Dendritic cell treated with granulocyte-macrophage colony-stimulating factor and Interleukin-4, amounts not matched to agents 40 ng/mL and 50 ng/mL, for 4 days (primary cell): ENCODE results near the gene LAPTM5.

Experiments used
- H3K27ac Mint-ChIP-seq: one replicate; pipeline ENCODE4 v1.8.0; 2022; ENCODE audit warnings: mild to moderate bottlenecking, mixed read lengths
- H3K27me3 Mint-ChIP-seq: one replicate; pipeline ENCODE4 v1.8.0; 2022; ENCODE audit warnings: mild to moderate bottlenecking, mixed read lengths
- H3K36me3 Mint-ChIP-seq: one replicate; pipeline ENCODE4 v1.8.0; 2022; ENCODE audit warnings: low read depth, mixed read lengths
- H3K4me1 Mint-ChIP-seq: one replicate; pipeline ENCODE4 v1.8.0; 2022; ENCODE audit warnings: low read depth, mixed read lengths
- H3K4me3 Mint-ChIP-seq: one replicate; pipeline ENCODE4 v1.8.0; 2022; ENCODE audit warnings: mild to moderate bottlenecking, moderate library complexity, mixed read lengths
- H3K9me3 Mint-ChIP-seq: one replicate; pipeline ENCODE4 v1.8.0; 2022; ENCODE audit warnings: mixed read lengths
- intact Hi-C: fragments of 100-400 bp; cut with micrococcal nuclease; formaldehyde crosslinking; loops from one replicate; pipeline ENCODE4 v1.15.0; 2022

The LAPTM5 gene

DNA sequence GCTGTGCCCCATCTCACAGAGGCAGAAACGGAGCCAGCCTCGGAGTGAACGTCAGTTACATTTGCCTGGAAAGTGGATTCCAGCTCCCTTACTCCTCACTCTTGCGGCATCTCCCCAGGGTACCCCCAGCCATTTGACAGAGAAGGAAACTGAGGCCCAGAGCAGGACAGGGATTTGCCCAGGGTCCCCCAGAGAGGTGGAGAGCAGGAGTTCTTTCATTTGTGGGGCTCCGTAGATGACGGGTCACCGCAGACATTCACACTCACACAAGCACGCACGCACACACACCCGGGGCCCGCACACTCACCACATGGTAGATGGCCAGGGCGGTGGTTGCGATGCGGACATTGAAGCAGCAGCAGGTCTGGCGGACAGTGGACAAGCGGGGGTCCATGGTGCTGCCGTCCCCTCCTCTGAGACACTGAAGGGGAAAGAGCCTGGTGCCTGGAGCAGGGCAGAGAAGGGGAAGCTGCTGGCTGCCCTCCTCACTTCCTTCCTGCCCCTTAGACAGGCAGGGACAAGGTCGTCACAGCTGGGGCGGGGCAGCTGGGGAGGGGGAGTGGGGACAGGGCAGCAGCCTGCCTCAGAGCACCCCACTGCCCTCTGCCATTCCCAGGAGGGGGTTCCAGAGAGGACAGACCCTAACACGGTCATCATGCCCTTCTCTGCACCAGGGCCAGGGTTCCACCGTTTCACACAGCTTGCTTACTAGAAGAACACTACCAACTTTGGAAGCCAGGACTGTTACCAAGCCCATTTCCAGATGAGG is at the start of gene LAPTM5:
TSS of gene LAPTM5 (minus strand) at position 423 of the 769 bp plus-strand sequence. CDS start at position 394, 29 bp downstream.
- peaks cover 88% of the 10 kb centered on the region for H3K4me1 Mint-ChIP-seq
- peak within 1 kb of the TSS; percentile 98 for H3K27ac Mint-ChIP-seq
- H3K9me3 Mint-ChIP-seq = no peaks in the 10 kb centered on the region
- intact Hi-C loops = loop anchor here (2.0 to 5.0 kb wide), 2 partner anchors 21 to 40 kb away; no protein-coding TSS in a partner anchor
- no peaks in the 10 kb centered on the region for H3K27me3 Mint-ChIP-seq
- H3K4me3 Mint-ChIP-seq = peak within 1 kb of the TSS; percentile 95
- peaks cover 30% of the 10 kb centered on the region for H3K36me3 Mint-ChIP-seq

GRCh38 chr1:30806381-30807317 is 49.1 kb upstream of the LAPTM5 start:
- H3K9me3 Mint-ChIP-seq = no peaks in the 10 kb centered on the region
- peaks cover 35% of the 10 kb centered on the region for H3K4me1 Mint-ChIP-seq
- H3K4me3 Mint-ChIP-seq = no peak overlapping the region
- H3K27me3 Mint-ChIP-seq = peaks cover 86% of the 10 kb centered on the region
- H3K36me3 Mint-ChIP-seq = no peaks in the 10 kb centered on the region
- intact Hi-C loops = loop anchor here (5.0 kb wide), 1 partner anchor 36 kb away; no protein-coding TSS in a partner anchor
- H3K27ac Mint-ChIP-seq = no peak overlapping the region

DNA sequence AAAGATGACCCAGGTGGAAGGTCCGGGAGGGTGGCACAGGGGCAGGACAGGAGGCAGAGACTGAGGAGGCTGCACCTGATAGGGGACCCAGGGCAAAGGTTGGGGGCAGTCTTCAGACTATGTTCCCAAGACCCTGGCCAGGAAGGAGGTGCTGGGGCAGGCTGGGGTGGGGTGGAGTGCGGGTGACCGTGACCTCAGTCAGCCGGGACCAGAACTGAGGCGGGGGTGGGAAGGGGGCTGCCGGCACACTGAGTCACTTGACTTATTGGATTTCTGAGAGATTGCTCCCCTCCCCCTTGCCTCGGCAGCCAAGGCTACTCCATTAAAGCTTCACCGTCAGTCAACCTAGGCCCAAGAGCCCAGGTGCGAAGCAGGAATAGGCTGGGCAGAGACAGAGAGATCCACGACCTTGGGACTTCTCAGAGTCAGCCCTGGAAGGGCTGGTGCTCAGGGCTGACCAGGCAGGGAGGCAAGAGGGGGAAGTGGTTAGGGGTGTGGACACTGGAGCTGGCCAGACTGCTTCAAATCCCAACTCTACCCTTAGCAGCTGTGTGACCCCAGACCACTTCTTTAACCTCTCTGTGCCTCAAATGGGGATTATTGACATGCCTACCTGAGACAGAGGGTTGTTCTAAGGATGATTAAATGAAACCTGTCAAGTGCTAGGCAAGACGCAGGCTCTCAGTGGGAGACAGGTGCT is 47.9 kb upstream of the LAPTM5 start:
- intact Hi-C loops = loop anchor here (5.0 kb wide), 1 partner anchor 37 kb away; no protein-coding TSS in a partner anchor
- peak overlapping the region; percentile 13 for H3K27ac Mint-ChIP-seq

DNA sequence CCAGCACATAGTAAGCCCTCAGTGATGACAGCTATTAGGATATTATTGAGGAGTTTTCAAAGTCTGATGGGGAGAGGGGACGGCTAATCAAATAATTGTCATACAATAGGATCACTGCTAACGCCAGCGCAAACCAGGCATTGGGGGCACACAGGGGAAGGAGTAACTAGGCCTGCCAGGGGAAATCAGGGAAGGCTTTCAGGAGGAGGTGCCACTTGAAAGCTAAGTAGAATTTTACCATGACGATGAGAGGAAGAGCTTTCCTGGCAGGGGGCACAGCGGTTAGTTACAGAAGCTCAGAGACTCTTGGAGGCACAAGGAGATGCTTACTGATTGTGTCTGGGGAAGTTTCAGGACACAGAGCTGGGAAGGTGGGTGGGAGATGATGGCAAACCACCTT is 47.2 kb upstream of the LAPTM5 start:
- H3K4me3 Mint-ChIP-seq = no peak overlapping the region
- no peaks in the 10 kb centered on the region for H3K9me3 Mint-ChIP-seq
- H3K27me3 Mint-ChIP-seq = peaks cover 83% of the 10 kb centered on the region
- peaks cover 37% of the 10 kb centered on the region for H3K4me1 Mint-ChIP-seq
- no peaks in the 10 kb centered on the region for H3K36me3 Mint-ChIP-seq
- intact Hi-C loops = loop anchor here (5.0 kb wide), 1 partner anchor 37 kb away; no protein-coding TSS in a partner anchor
- H3K27ac Mint-ChIP-seq = peak overlapping the region; percentile 13

More for the DNA sequence above, 47.9 kb upstream of the LAPTM5 start:
- H3K9me3 Mint-ChIP-seq = no peaks in the 10 kb centered on the region
- peaks cover 86% of the 10 kb centered on the region for H3K27me3 Mint-ChIP-seq
- H3K4me1 Mint-ChIP-seq = peaks cover 39% of the 10 kb centered on the region
- H3K36me3 Mint-ChIP-seq = no peaks in the 10 kb centered on the region
- H3K4me3 Mint-ChIP-seq = no peak overlapping the region

DNA sequence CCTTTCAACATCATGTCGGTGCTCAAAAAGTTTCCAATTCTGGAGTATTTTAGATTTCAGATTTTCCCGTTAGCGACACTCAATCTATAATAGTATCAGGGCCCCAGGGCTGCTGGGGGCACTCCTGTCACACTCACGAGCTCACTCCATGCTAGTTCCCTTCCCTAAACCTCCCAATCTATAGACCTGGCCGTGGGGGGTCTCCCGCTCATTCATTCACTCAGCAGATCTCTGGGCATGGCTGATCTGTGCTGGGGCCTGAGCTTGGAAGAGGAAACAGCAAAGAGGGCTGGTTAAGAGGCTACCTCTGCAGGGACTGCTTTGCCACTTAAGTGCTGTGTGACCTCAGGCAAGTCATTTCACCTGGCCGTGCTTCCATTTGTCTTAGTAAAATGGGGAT is 46.8 kb upstream of the LAPTM5 start:
- peaks cover 83% of the 10 kb centered on the region for H3K27me3 Mint-ChIP-seq
- H3K27ac Mint-ChIP-seq = peak overlapping the region; percentile 13
- intact Hi-C loops = no loop called here
- no peaks in the 10 kb centered on the region for H3K36me3 Mint-ChIP-seq
- H3K4me1 Mint-ChIP-seq = peaks cover 40% of the 10 kb centered on the region
- H3K4me3 Mint-ChIP-seq = no peak overlapping the region
- H3K9me3 Mint-ChIP-seq = no peaks in the 10 kb centered on the region

DNA sequence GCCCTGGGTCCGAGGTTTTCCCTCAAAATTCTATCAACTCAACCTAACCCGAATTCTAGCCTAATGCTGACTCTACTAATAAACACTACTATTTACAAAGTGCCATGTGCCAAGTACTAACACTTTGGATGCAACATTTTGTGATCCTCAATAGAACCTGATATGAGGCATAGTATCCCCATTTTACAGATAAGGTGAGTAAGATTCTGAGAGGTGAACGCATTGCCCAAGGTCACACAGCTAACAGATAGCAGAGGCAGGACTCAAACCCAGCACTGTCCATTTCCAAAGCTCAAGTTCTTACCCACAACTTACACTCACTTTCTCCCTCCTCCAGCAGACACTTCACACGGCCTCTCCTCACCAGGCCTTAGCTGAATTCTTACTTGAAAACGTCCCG is 46.0 kb upstream of the LAPTM5 start:
- intact Hi-C loops = no loop called here

DNA sequence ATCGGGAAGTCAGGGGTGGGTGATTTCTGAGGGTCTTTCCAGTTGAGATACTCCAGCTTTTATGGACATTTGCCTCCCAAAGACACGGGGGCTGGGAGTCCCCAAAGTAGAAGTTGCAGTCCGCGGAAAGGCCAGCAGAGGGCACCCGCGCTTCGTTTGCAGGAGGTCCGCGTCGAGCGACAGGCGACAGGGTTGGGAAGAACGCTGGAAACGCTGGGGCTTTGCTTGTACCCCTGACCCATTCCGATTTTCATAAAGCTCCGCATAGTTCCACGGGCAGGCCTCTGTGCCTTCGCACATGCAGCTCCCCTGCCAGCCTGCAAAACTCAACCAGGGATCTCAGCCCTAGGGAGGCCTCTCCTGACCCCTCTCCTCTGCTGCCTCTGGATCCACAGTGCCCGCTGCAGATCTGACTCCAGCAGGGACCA is 44.2 kb upstream of the LAPTM5 start:
- Mint-ChIP-seq H3K4me1 (peaks cover 65% of the 10 kb centered on the region), H3K27ac (peak overlapping the region; percentile 4), H3K27me3 (peaks cover 65% of the 10 kb centered on the region), H3K9me3 (no peaks in the 10 kb centered on the region), H3K4me3 (no peak overlapping the region), H3K36me3 (no peaks in the 10 kb centered on the region)
- intact Hi-C loops = loop anchor here (1.0 to 2.0 kb wide), 2 partner anchors 110 to 127 kb away; no protein-coding TSS in a partner anchor

More for the DNA sequence above, 46.0 kb upstream of the LAPTM5 start:
- Mint-ChIP-seq H3K27me3 (peaks cover 77% of the 10 kb centered on the region), H3K4me1 (peaks cover 48% of the 10 kb centered on the region), H3K9me3 (no peaks in the 10 kb centered on the region), H3K27ac (peak overlapping the region; percentile 47), H3K4me3 (no peak overlapping the region), H3K36me3 (no peaks in the 10 kb centered on the region)

GRCh38 chr1:30799233-30799511 is 41.6 kb upstream of the LAPTM5 start:
- peaks cover 44% of the 10 kb centered on the region for H3K27me3 Mint-ChIP-seq
- H3K9me3 Mint-ChIP-seq = no peaks in the 10 kb centered on the region
- H3K36me3 Mint-ChIP-seq = no peaks in the 10 kb centered on the region
- peak overlapping the region; percentile 81 for H3K27ac Mint-ChIP-seq
- H3K4me3 Mint-ChIP-seq = no peak overlapping the region
- H3K4me1 Mint-ChIP-seq = peaks cover 44% of the 10 kb centered on the region
- intact Hi-C loops = no loop called here

DNA sequence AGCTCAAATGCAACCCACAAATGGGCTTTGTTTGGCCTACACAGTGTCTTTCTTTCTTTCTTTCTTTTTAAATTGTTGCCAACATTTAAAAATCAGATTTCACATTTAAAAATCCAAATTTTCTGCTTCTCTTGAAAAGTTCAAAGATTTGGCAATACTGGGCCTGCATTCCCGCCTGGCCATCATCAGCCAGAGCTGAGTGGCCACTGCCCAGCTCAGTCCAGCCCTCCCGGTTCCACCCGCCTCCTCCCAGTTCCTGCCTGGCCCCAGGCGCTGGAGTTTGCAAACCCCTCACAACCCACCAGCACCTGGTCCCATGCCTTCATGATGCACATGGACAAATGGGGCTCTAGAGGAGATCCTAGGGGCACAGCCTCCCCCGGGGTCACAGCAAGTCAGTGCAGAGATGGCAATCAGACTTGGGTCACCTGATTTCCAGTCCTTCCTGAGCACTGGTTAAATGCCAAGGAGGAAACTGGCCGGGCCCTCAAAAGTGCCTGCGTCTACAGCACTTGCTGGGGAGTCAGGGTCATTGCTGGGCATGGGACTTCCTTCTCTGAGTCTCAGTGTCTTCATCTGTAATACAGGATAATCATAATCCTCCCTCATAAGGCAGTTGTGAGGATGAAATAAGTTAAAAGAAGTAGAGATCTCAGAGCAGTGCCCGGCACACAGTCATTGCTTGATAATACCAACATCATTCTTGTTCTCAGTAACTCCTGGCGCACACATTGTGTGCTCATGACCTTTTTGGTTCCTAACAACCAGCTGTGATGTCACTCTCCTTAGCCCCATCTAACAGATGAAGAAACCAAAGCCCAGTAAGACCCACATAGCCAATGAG is 41.0 kb upstream of the LAPTM5 start:
- Mint-ChIP-seq H3K4me3 (no peak overlapping the region), H3K9me3 (no peaks in the 10 kb centered on the region), H3K4me1 (peaks cover 44% of the 10 kb centered on the region), H3K27ac (peak overlapping the region; percentile 81), H3K27me3 (peaks cover 39% of the 10 kb centered on the region), H3K36me3 (no peaks in the 10 kb centered on the region)
- intact Hi-C loops = no loop called here

- no peak overlapping the region for H3K27ac Mint-ChIP-seq
- no peaks in the 10 kb centered on the region for H3K36me3 Mint-ChIP-seq
- intact Hi-C loops = no loop called here
- H3K4me3 Mint-ChIP-seq = no peak overlapping the region
- H3K4me1 Mint-ChIP-seq = peaks cover 43% of the 10 kb centered on the region
- peaks cover 31% of the 10 kb centered on the region for H3K27me3 Mint-ChIP-seq
- peaks cover 8% of the 10 kb centered on the region for H3K9me3 Mint-ChIP-seq
Measured at GRCh38 chr1:30795026-30795425, 37.5 kb upstream of the LAPTM5 start.

- Mint-ChIP-seq H3K27ac (no peak overlapping the region), H3K36me3 (no peaks in the 10 kb centered on the region), H3K9me3 (peaks cover 8% of the 10 kb centered on the region), H3K4me3 (no peak overlapping the region), H3K4me1 (peaks cover 35% of the 10 kb centered on the region), H3K27me3 (peaks cover 32% of the 10 kb centered on the region)
- intact Hi-C loops = no loop called here
Measured at GRCh38 chr1:30794260-30794659, 36.7 kb upstream of the LAPTM5 start.

GRCh38 chr1:30793209-30793608 is 35.6 kb upstream of the LAPTM5 start:
- peaks cover 8% of the 10 kb centered on the region for H3K9me3 Mint-ChIP-seq
- intact Hi-C loops = no loop called here
- no peaks in the 10 kb centered on the region for H3K36me3 Mint-ChIP-seq

DNA sequence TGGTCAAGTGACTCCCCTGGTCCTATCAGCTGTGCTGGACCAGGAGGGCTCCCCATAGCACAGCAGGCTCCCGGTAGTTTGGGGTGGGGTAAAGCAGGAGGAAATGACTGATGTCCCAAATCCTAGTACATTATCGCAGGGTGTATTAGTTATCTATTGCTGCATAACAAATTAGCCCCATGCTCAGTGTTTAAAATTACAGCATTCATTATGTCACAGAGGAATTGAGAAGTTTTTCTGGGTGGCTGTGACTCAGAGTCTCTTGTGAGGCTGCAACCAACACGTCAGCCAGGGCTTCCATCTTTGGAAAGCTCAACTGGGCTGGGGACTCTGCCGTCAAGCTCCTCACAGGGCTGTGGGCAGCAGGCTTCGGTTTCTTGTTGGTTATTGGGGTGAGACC is 34.3 kb upstream of the LAPTM5 start:
- H3K27ac Mint-ChIP-seq = no peak overlapping the region
- intact Hi-C loops = no loop called here

More at GRCh38 chr1:30793209-30793608, 35.6 kb upstream of the LAPTM5 start:
- Mint-ChIP-seq H3K27me3 (peaks cover 41% of the 10 kb centered on the region), H3K27ac (peak overlapping the region; percentile 57), H3K4me1 (peaks cover 25% of the 10 kb centered on the region), H3K4me3 (no peak overlapping the region)

More for the DNA sequence above, 34.3 kb upstream of the LAPTM5 start:
- no peaks in the 10 kb centered on the region for H3K36me3 Mint-ChIP-seq
- H3K4me3 Mint-ChIP-seq = no peak overlapping the region
- H3K9me3 Mint-ChIP-seq = peaks cover 8% of the 10 kb centered on the region
- H3K4me1 Mint-ChIP-seq = peaks cover 11% of the 10 kb centered on the region
- H3K27me3 Mint-ChIP-seq = peaks cover 48% of the 10 kb centered on the region
